Breast epithelium (tissue), 3 donors: ENCODE data around the gene C22orf15.

Experiments
- POLR2A ChIP-seq: fragments of 450-650 bp; IDR thresholded peaks from one replicate; pipeline ENCODE4 v1.6.1; 2016; ENCODE audit warnings: antibody characterized with exemption, mild to moderate bottlenecking, moderate library complexity
- TF ChIP-seq, protein P1 (sequence below), 3 donors: fragments of 450-650 bp; IDR thresholded peaks; one replicate each; pipeline ENCODE4 v1.5.1; 2016 to 2017; ENCODE audit warnings: antibody characterized with exemption in 3 of 3, mild to moderate bottlenecking in 3 of 3, moderate library complexity in 3 of 3

- TF ChIP-seq, protein P1, sequence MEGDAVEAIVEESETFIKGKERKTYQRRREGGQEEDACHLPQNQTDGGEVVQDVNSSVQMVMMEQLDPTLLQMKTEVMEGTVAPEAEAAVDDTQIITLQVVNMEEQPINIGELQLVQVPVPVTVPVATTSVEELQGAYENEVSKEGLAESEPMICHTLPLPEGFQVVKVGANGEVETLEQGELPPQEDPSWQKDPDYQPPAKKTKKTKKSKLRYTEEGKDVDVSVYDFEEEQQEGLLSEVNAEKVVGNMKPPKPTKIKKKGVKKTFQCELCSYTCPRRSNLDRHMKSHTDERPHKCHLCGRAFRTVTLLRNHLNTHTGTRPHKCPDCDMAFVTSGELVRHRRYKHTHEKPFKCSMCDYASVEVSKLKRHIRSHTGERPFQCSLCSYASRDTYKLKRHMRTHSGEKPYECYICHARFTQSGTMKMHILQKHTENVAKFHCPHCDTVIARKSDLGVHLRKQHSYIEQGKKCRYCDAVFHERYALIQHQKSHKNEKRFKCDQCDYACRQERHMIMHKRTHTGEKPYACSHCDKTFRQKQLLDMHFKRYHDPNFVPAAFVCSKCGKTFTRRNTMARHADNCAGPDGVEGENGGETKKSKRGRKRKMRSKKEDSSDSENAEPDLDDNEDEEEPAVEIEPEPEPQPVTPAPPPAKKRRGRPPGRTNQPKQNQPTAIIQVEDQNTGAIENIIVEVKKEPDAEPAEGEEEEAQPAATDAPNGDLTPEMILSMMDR (IDR thresholded peaks at IDR 0.05): no peak
- TF ChIP-seq POLR2A: no peak
Observed at GRCh38 chr22:23786261-23786710, 23.5 kb downstream of the C22orf15 start.
